ENCODE measurements around the gene CES5A.

Gene CES5A

DNA sequence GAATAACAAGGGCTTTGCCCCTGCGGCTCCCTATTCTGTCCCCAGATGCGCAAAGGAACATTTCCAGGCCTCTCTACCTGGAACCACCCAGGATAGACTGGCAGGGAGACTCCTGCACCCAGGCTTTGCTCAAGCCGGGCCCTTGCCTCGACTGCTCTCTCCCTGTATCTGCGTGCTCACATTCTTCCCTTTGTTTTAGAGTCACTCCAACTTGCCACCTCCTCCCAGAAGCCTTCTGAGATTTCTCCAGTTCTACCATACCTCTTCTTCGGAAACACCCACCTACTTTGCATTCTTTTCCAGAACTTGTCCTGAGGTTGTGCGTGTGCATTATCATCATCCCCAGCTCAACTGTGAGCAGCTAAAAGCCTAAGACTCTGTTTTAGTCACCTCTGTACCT, 3.0 kb downstream of the CES5A start:
- H2AFZ ChIP-seq (ENCODE audit: low read depth, low read length), result no peak overlapping the region
- H3K27me3 ChIP-seq (ENCODE audit: low read depth, low read length), result no peaks in the 10 kb centered on the region
- no peaks in the 10 kb centered on the region for H3K9me3 ChIP-seq (ENCODE audit: insufficient read depth, low read length)
- no peak overlapping the region for H3K9ac ChIP-seq (ENCODE audit: low read length)
- H4K20me1 ChIP-seq (ENCODE audit: insufficient read depth, low read length), result no peaks in the 10 kb centered on the region
- H3K4me2 ChIP-seq (ENCODE audit: low read length), result no peak overlapping the region
- H3K4me1 ChIP-seq (ENCODE audit: low read length), result peaks cover 7% of the 10 kb centered on the region
- no peak overlapping the region for H3K27ac ChIP-seq (ENCODE audit: low read length)
- no peaks in the 10 kb centered on the region for H3K79me2 ChIP-seq (ENCODE audit: low read length)
- H3K4me3 ChIP-seq (ENCODE audit: low read length), result no peak overlapping the region
- no peaks in the 10 kb centered on the region for H3K36me3 ChIP-seq (replicated peaks; ENCODE audit: low read depth, low read length)
- no peak for TF ChIP-seq EZH2phosphoT487 (IDR thresholded peaks at IDR 0.05; ENCODE audit: low read depth)
- TF ChIP-seq, protein P1, sequence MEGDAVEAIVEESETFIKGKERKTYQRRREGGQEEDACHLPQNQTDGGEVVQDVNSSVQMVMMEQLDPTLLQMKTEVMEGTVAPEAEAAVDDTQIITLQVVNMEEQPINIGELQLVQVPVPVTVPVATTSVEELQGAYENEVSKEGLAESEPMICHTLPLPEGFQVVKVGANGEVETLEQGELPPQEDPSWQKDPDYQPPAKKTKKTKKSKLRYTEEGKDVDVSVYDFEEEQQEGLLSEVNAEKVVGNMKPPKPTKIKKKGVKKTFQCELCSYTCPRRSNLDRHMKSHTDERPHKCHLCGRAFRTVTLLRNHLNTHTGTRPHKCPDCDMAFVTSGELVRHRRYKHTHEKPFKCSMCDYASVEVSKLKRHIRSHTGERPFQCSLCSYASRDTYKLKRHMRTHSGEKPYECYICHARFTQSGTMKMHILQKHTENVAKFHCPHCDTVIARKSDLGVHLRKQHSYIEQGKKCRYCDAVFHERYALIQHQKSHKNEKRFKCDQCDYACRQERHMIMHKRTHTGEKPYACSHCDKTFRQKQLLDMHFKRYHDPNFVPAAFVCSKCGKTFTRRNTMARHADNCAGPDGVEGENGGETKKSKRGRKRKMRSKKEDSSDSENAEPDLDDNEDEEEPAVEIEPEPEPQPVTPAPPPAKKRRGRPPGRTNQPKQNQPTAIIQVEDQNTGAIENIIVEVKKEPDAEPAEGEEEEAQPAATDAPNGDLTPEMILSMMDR (IDR thresholded peaks at IDR 0.05; ENCODE audit: low read depth, low read length), result no peak

DNA sequence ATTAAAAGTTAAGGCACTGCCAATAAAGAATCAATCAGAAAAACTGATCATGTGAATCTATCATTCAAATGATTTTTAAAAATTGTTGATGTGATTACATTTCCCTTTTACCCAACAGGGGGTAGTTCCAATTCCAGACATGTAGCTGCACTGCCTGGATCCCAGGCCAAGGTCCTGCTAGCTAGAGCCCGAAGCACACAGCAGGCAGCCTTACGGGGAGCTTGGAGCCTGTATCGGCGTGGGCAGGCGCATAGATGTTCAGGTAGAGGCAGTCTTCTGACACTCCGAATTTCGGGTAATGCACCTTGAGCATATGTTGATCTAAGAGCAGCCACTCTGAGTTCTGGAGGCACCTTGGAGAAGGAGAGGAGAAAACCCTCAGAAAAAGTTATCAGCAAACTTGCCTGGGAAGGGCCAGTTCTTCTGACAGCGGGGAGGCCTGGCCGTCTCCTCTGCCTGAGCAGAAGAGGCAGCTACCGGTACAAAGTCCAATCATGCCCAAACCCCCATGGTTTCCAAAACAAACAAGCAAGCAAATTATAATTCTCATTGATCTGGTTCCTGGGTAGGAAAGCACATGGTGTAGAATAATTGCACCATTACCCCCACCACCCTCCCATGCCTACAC, 3.6 kb downstream of the CES5A start:
- no peaks in the 10 kb centered on the region for H3K79me2 ChIP-seq (ENCODE audit: low read length)
- no peak for TF ChIP-seq EZH2phosphoT487 (IDR thresholded peaks at IDR 0.05; ENCODE audit: low read depth)
- TF ChIP-seq, protein P1 (IDR thresholded peaks at IDR 0.05; ENCODE audit: low read depth, low read length), result no peak
- no peaks in the 10 kb centered on the region for H3K9me3 ChIP-seq (ENCODE audit: insufficient read depth, low read length)
- no peak overlapping the region for H3K4me2 ChIP-seq (ENCODE audit: low read length)
- no peaks in the 10 kb centered on the region for H3K27me3 ChIP-seq (ENCODE audit: low read depth, low read length)
- H3K9ac ChIP-seq (ENCODE audit: low read length), result no peak overlapping the region
- H3K36me3 ChIP-seq (replicated peaks; ENCODE audit: low read depth, low read length), result no peaks in the 10 kb centered on the region
- no peak overlapping the region for H3K27ac ChIP-seq (ENCODE audit: low read length)
- H3K4me3 ChIP-seq (ENCODE audit: low read length), result no peak overlapping the region
- peaks cover 7% of the 10 kb centered on the region for H3K4me1 ChIP-seq (ENCODE audit: low read length)
- H2AFZ ChIP-seq (ENCODE audit: low read depth, low read length), result no peak overlapping the region
- H4K20me1 ChIP-seq (ENCODE audit: insufficient read depth, low read length), result no peaks in the 10 kb centered on the region

DNA sequence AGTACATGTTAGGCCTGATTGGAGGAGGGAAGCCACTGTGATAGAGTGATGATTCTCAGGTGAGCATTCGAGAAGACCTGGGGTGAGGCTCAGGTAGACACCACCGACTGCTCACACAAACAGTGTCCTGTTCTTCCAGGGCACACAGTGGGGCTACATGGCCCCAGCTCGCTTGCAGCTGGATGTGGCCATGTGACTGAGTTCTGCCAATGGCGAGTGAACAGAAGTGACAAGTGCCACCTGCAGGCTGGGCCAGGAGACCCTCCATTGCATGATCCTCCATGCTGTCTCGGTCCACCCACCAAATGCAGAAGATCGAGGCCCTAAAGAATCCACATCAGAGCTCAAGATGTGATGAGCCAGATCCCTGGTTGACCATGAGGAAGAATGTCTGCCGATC, 6.2 kb downstream of the CES5A start:
- no peak overlapping the region for H3K4me3 ChIP-seq (ENCODE audit: low read length)
- H3K9ac ChIP-seq (ENCODE audit: low read length), result no peak overlapping the region
- no peaks in the 10 kb centered on the region for H4K20me1 ChIP-seq (ENCODE audit: insufficient read depth, low read length)
- no peaks in the 10 kb centered on the region for H3K4me1 ChIP-seq (ENCODE audit: low read length)
- no peak overlapping the region for H2AFZ ChIP-seq (ENCODE audit: low read depth, low read length)
- no peak for TF ChIP-seq EZH2phosphoT487 (IDR thresholded peaks at IDR 0.05; ENCODE audit: low read depth)
- TF ChIP-seq, protein P1 (IDR thresholded peaks at IDR 0.05; ENCODE audit: low read depth, low read length), result no peak
- no peaks in the 10 kb centered on the region for H3K36me3 ChIP-seq (replicated peaks; ENCODE audit: low read depth, low read length)
- no peak overlapping the region for H3K4me2 ChIP-seq (ENCODE audit: low read length)
- H3K27ac ChIP-seq (ENCODE audit: low read length), result no peak overlapping the region
- no peaks in the 10 kb centered on the region for H3K79me2 ChIP-seq (ENCODE audit: low read length)
- H3K9me3 ChIP-seq (ENCODE audit: insufficient read depth, low read length), result no peaks in the 10 kb centered on the region
- no peaks in the 10 kb centered on the region for H3K27me3 ChIP-seq (ENCODE audit: low read depth, low read length)

DNA sequence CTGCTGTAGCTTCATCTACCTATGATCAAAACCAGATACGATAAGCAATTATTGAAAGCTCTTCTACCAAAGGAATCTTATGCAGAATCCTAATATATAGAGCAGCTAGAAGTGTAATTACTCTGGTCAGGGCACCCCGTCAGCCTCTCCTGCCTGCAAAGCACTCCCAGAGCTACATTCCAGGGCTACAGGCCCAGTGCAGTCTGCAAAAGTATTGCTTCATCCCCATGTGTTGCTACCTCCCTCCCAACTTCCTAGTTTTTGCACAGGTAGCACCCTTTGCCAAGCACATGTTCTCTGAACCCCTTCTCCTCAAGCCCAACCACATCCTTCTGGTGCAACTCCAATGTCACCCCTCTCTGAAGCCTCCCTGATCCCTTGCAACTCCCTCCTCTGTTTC, 7.0 kb downstream of the CES5A start:
- Histone ChIP-seq H4K20me1 (ENCODE audit: insufficient read depth, low read length) (no peaks in the 10 kb centered on the region), H3K79me2 (ENCODE audit: low read length) (no peaks in the 10 kb centered on the region), H3K9me3 (ENCODE audit: insufficient read depth, low read length) (no peaks in the 10 kb centered on the region), H3K9ac (ENCODE audit: low read length) (no peak overlapping the region), H3K4me3 (ENCODE audit: low read length) (no peak overlapping the region), H3K36me3 (replicated peaks; ENCODE audit: low read depth, low read length) (no peaks in the 10 kb centered on the region), H3K4me1 (ENCODE audit: low read length) (no peaks in the 10 kb centered on the region), H3K27me3 (ENCODE audit: low read depth, low read length) (no peaks in the 10 kb centered on the region), H2AFZ (ENCODE audit: low read depth, low read length) (no peak overlapping the region), H3K27ac (ENCODE audit: low read length) (no peak overlapping the region), H3K4me2 (ENCODE audit: low read length) (no peak overlapping the region)
- TF ChIP-seq, protein P1 (IDR thresholded peaks at IDR 0.05; ENCODE audit: low read depth, low read length), result no peak
- TF ChIP-seq EZH2phosphoT487 (IDR thresholded peaks at IDR 0.05; ENCODE audit: low read depth), result no peak
